AG20443 (cell line): ENCODE measurements around the gene NDUFA3.

Experiments
- DNase-seq: peaks from one replicate; pipeline ENCODE4 v3.0.0; 2012; ENCODE audit warnings: low spot score, mixed read lengths

Gene NDUFA3

GRCh38 chr19:54107876-54108490 lies 5.3 kb downstream of the NDUFA3 start:
- DNase-seq, result no peak

GRCh38 chr19:54108496-54108895 lies 5.8 kb downstream of the NDUFA3 start:
- no peak for DNase-seq

- no peak for DNase-seq
These were observed 7.0 kb downstream of the NDUFA3 start for GRCh38 chr19:54109651-54110050.

- DNase-seq, result peak; percentile 44
These were observed 11.9 kb downstream of the NDUFA3 start for GRCh38 chr19:54114340-54115108.

- peak; percentile 98 for DNase-seq
These were observed 12.7 kb downstream of the NDUFA3 start, which contains the start of the genes PRPF31 and TFPT for GRCh38 chr19:54115109-54116063. Gene PRPF31, plus strand, starts transcription at chr19:54115754. Its CDS starts 2,525 bp downstream, at chr19:54118279. Gene TFPT, minus strand, starts transcription at chr19:54115657. Its CDS starts 388 bp downstream, at chr19:54115269.

GRCh38 chr19:54121259-54121658 lies 18.6 kb downstream of the NDUFA3 start:
- no peak for DNase-seq

GRCh38 chr19:54123682-54124081 lies 21.0 kb downstream of the NDUFA3 start:
- no peak for DNase-seq

- no peak for DNase-seq
These were observed 21.7 kb downstream of the NDUFA3 start for GRCh38 chr19:54124393-54124792.

GRCh38 chr19:54125713-54126112 lies 23.1 kb downstream of the NDUFA3 start:
- no peak for DNase-seq

- DNase-seq, result no peak
These were observed 25.2 kb downstream of the NDUFA3 start for GRCh38 chr19:54127688-54128440.

- no peak for DNase-seq
These were observed 25.7 kb downstream of the NDUFA3 start for GRCh38 chr19:54128441-54128725.

GRCh38 chr19:54128796-54129616 lies 26.4 kb downstream of the NDUFA3 start:
- no peak for DNase-seq

- no peak for DNase-seq
These were observed 27.0 kb downstream of the NDUFA3 start for GRCh38 chr19:54129617-54129996.

GRCh38 chr19:54133312-54133956 lies 30.8 kb downstream of the NDUFA3 start:
- no peak for DNase-seq

GRCh38 chr19:54133957-54134590 lies 31.4 kb downstream of the NDUFA3 start:
- no peak for DNase-seq

- peak; percentile 43 for DNase-seq
These were observed 33.6 kb downstream of the NDUFA3 start for GRCh38 chr19:54136086-54136863.

- DNase-seq, result peak; percentile 98
These were observed 34.4 kb downstream of the NDUFA3 start for GRCh38 chr19:54136864-54137698.
